HG03097 (cell line): ENCODE data around the gene HSPH1.

ENCODE experiments used
- ATAC-seq: cut with Tn5 transposase; IDR thresholded peaks from one replicate; pipeline ENCODE4 v1.9.1; 2021; ENCODE audit not compliant: unreplicated experiment, low FRiP score

HSPH1 gene

GRCh38 chr13:31133621-31134020 is 28.1 kb downstream of the HSPH1 start:
- ATAC-seq = no peak

GRCh38 chr13:31131470-31131961 is 30.2 kb downstream of the HSPH1 start:
- ATAC-seq = no peak

GRCh38 chr13:31129419-31129818 is 32.3 kb downstream of the HSPH1 start:
- no peak for ATAC-seq

GRCh38 chr13:31124204-31124603 is 37.5 kb downstream of the HSPH1 start:
- no peak for ATAC-seq

GRCh38 chr13:31122544-31123260 is 39.0 kb downstream of the HSPH1 start:
- no peak for ATAC-seq

- ATAC-seq = no peak
Observed at GRCh38 chr13:31122143-31122542, 39.6 kb downstream of the HSPH1 start.

- ATAC-seq = no peak
Observed at GRCh38 chr13:31121379-31122140, 40.1 kb downstream of the HSPH1 start.

- ATAC-seq = no peak
Observed at GRCh38 chr13:31119966-31120700, 41.6 kb downstream of the HSPH1 start.

- no peak for ATAC-seq
Observed at GRCh38 chr13:31119526-31119925, 42.2 kb downstream of the HSPH1 start.

GRCh38 chr13:31116224-31116623 is 45.5 kb downstream of the HSPH1 start:
- no peak for ATAC-seq

- no peak for ATAC-seq
Observed at GRCh38 chr13:31115616-31116015, 46.1 kb downstream of the HSPH1 start.

- ATAC-seq = no peak
Observed at GRCh38 chr13:31114641-31115040, 47.1 kb downstream of the HSPH1 start.

- ATAC-seq = no peak
Observed at GRCh38 chr13:31111136-31111535, 50.6 kb downstream of the HSPH1 start.

- no peak for ATAC-seq
Observed at GRCh38 chr13:31110617-31111016, 51.1 kb downstream of the HSPH1 start.

GRCh38 chr13:31110169-31110568 is 51.5 kb downstream of the HSPH1 start:
- ATAC-seq = no peak

- no peak for ATAC-seq
Observed at GRCh38 chr13:31107109-31107508, 54.6 kb downstream of the HSPH1 start.

GRCh38 chr13:31105856-31106255 is 55.8 kb downstream of the HSPH1 start:
- ATAC-seq = no peak

GRCh38 chr13:31105020-31105795 is 56.5 kb downstream of the HSPH1 start:
- ATAC-seq = no peak

GRCh38 chr13:31102905-31103304 is 58.8 kb downstream of the HSPH1 start:
- ATAC-seq = no peak

GRCh38 chr13:31101472-31102170 is 60.1 kb downstream of the HSPH1 start:
- ATAC-seq = no peak
